HK-2 (cell line): Measurements from ENCODE around the gene SFN.
"Not testable (repeated sequence)": the region's sequence is repeated elsewhere in the genome, so short reads cannot be mapped to it uniquely, and the experiment has no call there.

Source experiments
- DNase-seq: peaks from one replicate; pipeline ENCODE4 v3.0.0-alpha.2; 2018; ENCODE audit not compliant: unreplicated experiment

Gene SFN

DNA sequence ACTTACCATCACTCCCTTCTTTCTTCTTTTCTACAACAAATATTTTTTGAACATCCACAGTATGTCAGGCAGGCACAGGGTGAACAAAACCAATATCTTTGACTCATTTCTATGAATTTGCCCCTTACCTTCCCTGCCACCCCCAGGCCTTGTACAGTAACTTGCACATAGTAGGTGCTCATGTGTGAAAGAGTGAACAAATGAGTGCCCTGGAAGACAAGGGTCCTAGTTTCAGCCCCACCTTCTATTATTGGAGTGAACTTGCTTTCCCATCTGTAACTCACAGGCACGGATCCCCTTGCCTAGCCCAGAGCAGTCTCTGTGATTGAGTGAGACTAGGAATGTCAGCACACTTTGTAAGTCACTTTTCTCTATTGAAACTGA lies 23.6 kb upstream of the SFN start:
- no peak for DNase-seq

- DNase-seq, result no peak
Measured at GRCh38 chr1:26839779-26840178, 23.2 kb upstream of the SFN start.

DNA sequence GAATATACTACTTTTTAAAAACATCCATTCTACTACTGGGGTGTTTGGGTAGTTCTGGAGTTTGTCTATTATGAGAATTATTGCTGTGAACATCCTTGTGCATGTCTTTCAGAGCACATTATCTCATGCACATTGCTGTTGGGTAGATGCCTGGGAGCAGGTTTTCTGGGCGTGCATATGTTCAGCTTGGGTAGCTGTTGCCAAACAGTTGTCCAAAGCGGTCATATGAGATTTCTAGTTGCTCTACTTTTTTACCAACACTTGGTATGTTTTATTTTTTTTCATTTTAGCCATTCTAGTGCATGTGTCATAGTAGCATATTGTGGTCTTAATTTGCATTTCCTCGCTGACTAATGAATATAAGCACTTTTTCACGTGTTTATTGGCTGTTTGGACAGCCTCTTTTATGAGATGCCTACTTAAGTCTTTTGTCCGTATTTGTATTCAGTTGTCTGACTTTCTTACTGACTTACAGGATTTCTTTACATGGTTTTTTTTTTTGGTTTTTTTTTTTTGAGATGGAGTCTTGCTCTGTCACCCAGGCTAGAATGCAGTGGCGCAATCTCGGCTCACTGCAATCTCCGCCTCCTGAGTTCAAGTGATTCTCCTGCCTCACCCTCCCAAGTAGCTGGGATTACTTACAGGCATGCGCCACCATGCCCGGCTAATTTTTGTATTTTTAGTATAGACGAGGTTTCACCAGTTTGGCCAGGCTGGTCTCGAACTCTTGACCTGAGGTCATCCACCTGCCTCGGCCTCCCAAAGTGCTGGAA lies 18.3 kb upstream of the SFN start:
- no peak for DNase-seq

DNA sequence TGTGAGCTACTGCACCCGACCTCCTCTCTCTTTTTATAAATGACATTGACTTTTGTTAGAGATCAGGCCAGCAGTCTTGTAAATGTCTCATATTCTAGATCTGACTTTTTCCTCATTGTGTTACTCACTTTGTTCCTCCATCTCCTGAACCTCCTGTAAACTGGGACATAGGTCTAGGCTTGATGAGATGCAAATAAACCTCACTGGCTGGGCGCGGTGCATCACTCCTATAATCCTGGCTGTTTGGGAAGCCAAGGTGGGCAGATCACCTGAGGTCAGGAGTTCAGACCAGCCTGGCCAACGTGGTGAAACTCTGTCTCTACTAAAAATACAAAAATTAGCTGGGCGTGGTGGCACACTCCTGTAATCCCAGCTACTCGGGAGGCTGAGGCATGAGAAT lies 15.1 kb upstream of the SFN start:
- DNase-seq, result not testable (repeated sequence)

DNA sequence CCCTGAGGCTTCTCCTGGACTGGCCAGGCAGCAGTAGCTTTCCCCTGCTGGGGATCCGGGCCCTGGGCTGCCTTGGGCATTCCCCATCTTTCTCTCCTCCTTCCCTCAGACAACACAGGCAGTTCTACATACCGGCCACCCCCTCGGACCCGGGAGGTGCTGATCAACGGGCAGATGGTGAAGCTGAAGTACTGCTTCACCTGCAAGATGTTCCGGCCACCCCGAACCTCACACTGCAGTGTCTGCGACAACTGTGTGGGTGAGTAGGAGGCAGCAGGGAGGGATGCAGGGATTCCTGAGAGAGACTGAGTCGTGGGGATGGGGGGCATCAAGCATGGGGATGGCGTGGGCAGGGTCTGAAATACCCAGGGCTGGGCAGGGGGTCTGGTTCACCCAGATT lies 14.4 kb upstream of the SFN start:
- DNase-seq, result no peak

DNA sequence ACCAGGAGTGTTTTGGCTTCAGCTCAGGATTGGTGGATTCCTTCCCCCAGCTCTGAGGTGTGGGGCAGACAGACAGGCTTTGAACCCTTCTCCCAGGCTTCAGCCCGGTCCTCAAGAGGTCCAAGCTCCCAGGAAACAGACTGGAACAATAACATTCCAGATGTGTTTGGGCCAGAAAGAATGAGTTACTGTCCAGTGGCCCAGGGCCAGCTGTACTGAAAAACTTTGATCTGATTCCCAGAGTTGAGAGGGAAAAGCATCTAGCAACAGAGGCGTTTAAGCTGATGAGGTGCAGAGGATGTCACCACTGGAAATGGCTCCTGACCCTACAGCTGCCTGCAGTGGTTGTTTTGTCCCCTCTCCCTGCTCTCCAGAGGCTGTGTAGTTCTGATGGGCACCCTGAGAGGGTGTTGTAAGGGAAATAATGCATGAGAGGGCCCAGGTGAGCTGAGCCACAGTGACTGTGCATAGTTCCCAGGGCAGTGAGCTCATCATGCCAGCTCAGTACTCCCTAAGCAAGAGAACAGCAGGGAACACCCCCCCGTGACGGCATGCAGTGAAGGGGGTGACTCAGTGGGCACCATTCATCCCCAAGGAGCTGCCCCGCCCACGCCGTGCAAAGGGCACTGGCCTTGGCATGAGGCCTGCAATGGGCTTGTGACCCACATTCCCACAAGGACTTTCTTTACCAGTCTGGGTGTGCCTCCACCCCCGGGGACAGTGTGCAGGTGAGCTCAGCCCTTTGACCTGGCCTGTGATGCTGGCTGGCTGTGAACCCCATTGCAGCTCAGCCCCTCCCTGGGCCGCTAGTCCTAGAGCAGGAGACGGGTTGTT lies 13.8 kb upstream of the SFN start:
- peak; percentile 88 for DNase-seq

DNA sequence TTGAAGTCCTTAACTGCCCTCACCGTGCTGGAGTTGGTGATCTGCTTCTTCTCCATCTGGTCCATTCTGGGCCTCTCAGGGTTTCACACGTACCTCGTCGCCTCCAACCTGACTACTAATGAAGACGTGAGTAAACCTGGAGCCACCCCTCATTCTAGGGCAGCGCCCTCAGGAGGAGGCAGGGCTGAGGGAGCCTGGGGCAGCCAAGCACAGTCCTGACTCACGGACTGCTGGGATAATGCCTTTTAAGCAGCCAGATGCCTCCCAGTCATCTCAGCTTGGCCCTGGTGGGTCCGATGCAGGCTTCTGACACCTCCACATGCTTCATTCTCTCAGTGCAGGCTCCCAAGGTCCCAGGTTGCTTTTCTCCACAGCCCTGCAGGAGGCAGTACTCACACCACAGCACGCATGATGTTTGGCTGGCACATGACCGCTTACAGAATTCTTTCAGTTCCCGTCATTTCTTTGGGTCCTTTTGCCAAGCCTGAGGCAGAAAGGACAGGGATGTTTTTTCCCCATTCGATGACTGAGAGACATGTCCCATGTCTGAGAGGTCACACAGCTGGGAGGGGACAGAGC lies 11.8 kb upstream of the SFN start:
- DNase-seq, result no peak

GRCh38 chr1:26852701-26853100 lies 10.2 kb upstream of the SFN start:
- no peak for DNase-seq

- DNase-seq, result peak; percentile 93
Measured at GRCh38 chr1:26853156-26853555, 9.8 kb upstream of the SFN start.

- no peak for DNase-seq
Measured at GRCh38 chr1:26853600-26853999, 9.3 kb upstream of the SFN start.

GRCh38 chr1:26854906-26855305 lies 8.0 kb upstream of the SFN start:
- DNase-seq, result no peak

DNA sequence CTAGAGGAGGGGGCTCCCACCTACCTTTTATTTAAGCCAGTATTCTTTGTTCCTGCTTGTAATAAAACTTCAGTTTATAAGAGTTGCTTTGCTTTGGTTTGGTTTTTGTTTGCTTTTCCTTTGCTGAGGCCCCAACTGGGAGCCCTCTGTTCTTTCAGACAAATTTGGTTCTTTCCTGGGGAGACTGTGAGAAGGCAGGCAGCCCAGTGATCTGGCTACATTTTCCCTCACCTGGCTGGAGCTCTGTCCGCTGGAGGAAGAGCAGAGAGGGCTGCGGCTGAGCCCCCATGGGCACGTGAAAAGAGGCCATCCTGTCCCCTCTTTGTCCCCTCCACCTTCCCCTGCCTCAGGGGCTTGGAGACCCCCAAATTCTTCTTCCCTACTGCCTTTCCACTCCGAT lies 7.3 kb upstream of the SFN start:
- DNase-seq, result no peak

DNA sequence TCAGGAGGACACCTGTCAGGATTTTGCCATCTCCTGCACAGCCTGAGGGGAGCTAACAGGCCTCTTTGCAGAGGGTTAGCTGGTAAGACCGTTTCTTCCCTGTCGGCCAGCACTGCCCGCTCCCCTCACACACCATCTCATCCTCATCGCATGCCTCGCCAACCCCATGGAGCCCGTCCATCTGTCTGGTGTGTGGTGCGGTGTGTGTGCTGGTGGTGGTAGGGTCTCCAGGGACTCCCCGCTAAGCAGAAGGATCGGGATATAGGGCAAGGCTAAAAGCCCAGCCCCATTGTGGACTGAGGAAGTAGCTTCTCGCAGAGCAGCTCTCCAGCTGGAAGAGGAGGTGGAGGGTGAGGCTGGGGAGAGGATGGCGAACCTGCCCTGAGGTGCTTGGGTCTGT lies 6.8 kb upstream of the SFN start:
- DNase-seq, result no peak

GRCh38 chr1:26856604-26857469 lies 6.1 kb upstream of the SFN start:
- DNase-seq, result no peak

DNA sequence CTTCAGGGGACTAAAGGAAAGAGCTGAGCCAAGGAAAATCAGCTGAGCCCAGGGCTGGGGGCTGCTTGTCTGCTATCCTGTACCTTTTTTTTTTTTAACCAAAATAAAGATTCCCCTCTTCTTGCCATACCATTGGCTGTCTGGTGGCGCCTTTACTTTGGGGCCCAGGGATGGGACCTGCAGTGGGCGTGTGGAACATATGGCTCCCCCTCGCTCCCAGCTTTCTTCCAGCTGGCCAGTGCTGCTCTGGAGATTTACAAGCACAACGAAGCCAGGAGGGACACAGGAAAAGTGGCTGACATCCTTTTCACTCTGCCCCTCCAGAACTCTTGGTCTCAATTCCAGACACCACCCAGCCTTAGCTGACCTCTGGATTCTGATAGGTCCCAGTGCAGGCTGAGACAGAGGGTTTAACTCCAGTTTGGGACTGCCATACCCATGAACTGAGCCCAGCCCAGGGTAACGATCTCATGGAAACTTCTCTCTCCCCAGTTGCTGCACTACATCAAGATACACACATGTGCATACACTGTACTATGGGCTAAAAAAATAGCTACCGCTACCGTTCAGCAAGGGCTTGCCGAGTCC lies 5.4 kb upstream of the SFN start:
- DNase-seq, result no peak

GRCh38 chr1:26858160-26858559 lies 4.8 kb upstream of the SFN start:
- DNase-seq, result no peak

GRCh38 chr1:26858891-26859640 lies 3.9 kb upstream of the SFN start:
- no peak for DNase-seq

DNA sequence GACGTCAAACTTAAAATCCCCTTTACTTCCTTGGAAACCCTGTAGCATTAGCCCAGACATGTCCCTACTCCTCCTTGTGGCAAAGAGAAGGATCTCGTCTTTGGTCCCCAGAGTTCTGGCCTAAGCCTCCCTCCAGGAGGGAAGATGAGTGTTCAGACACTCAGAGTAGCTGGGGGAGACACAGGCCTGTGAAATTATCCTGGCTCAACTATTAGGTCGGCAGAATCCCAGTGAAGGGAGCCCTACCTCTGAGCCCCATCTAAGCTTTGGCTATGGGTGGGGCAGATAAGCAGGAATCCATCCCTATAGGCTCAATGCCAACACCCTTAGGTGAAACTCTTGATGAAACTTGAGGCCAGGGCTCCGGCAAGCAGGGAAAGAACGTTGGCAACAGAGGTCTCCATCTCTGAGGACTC lies 1.7 kb upstream of the SFN start:
- no peak for DNase-seq

DNA sequence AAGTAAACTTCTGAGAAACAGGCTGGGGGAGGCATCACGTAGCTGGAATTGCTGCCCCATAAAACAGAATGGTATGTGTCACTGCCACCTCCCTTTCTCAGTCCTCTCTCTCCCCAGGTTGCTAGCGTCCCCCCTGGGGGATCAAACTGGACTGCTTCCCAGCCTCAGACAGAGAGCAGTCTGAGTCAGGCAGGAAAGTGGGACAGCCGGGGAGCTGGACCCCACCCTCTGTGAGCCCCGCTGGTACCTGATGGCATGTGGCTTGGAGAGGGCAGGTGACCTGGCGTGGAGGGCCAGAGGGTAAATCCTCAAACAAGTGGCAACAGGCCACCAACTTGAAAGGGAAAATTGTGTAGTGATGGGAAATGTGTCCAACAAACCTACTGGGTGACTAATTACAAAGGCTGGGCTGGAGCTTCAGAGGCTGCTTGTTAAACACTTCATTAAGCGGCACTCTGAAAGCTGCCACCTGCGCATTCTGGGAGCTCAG lies 1.0 kb upstream of the SFN start:
- peak; percentile 22 for DNase-seq

GRCh38 chr1:26863685-26864077 lies 732 bp downstream of the SFN start:
- DNase-seq, result no peak
